ENCODE measurements around the gene PARP15.

DNA sequence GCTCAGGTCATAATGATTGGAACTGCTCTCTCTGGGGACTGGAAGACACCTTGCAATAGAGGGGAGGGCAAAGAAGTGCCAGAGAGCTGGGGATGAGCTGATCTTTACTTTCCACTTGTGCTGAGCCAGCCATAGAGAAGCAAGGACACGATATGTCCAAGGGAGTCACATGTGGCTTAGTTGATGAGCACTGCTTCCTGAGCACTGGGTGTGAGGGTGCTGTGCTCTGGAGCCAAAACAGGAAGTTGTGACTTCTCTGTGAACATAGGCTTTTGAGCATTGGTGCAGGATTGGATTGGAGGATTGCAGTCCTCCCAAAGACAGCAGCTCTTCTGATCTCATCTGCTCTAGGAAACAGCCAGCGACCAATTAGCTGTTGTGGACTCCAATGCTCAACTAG is 109.8 kb downstream of the PARP15 start:
- TF ChIP-seq, protein P1, sequence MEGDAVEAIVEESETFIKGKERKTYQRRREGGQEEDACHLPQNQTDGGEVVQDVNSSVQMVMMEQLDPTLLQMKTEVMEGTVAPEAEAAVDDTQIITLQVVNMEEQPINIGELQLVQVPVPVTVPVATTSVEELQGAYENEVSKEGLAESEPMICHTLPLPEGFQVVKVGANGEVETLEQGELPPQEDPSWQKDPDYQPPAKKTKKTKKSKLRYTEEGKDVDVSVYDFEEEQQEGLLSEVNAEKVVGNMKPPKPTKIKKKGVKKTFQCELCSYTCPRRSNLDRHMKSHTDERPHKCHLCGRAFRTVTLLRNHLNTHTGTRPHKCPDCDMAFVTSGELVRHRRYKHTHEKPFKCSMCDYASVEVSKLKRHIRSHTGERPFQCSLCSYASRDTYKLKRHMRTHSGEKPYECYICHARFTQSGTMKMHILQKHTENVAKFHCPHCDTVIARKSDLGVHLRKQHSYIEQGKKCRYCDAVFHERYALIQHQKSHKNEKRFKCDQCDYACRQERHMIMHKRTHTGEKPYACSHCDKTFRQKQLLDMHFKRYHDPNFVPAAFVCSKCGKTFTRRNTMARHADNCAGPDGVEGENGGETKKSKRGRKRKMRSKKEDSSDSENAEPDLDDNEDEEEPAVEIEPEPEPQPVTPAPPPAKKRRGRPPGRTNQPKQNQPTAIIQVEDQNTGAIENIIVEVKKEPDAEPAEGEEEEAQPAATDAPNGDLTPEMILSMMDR (IDR thresholded peaks at IDR 0.05; ENCODE audit: insufficient read depth, low read depth, low read length), result no peak
- no peak for TF ChIP-seq EZH2 (IDR thresholded peaks at IDR 0.05; ENCODE audit: insufficient read depth, low read length)

All from astrocyte (in vitro differentiated cells and primary cell).